Common myeloid progenitor, CD34-positive (primary cell): ENCODE results near the gene G6PC3.
"Not testable (repeated sequence)": the region's sequence is repeated elsewhere in the genome, so short reads cannot be mapped to it uniquely, and the experiment has no call there.

Source experiments
- CTCF ChIA-PET: fragments of 350-600 bp; sonication (Branson Sonifier 250); formaldehyde crosslinking; loops from one replicate; lab custom pipeline; 2021; ENCODE audit warnings: antibody characterized with exemption; lab: Charles Lee
- POLR2A ChIA-PET: fragments of 350-600 bp; sonication (Branson Sonifier 250); formaldehyde crosslinking; loops from one replicate; lab custom pipeline; 2021; ENCODE audit warnings: antibody characterized with exemption; lab: Charles Lee
- DNase-seq, 3 donors: peaks; one replicate each; pipeline versions ENCODE4 v3.0.0 to v3.0.0-alpha.2; 2013
- H3K27ac ChIP-seq, 2 experiments: 1 replicate in 1 of 2; 2 replicates in 1 of 2; pipeline ENCODE4 v1.7.0; 2013; ENCODE audit warnings: inconsistent platforms in 2 of 2, low read length in 2 of 2, mild to moderate bottlenecking in 2 of 2, low read depth in 1 of 2, moderate library complexity in 1 of 2; ENCODE audit not compliant: severe bottlenecking in 2 of 2, insufficient read depth in 1 of 2, poor library complexity in 1 of 2
- H3K27me3 ChIP-seq, 5 experiments: replicated peaks in 2 of 5; 1 replicate in 3 of 5; 2 replicates in 2 of 5; pipeline versions ENCODE4 v1.6.1 to v1.7.0; 2013; ENCODE audit warnings: low read length in 4 of 5, mild to moderate bottlenecking in 2 of 5, moderate library complexity in 2 of 5, inconsistent platforms in 1 of 5; ENCODE audit not compliant: insufficient read depth in 5 of 5, control insufficient read depth in 4 of 5
- H3K36me3 ChIP-seq, 4 experiments: 1 replicate in 2 of 4; 2 replicates in 2 of 4; pipeline versions ENCODE4 v1.6.1 to v1.7.0; 2013; ENCODE audit warnings: low read length in 3 of 4, control low read depth in 1 of 4, mild to moderate bottlenecking in 1 of 4; ENCODE audit not compliant: control insufficient read depth in 4 of 4, insufficient read depth in 4 of 4
- H3K4me1 ChIP-seq, 4 experiments: 1 replicate in 3 of 4; 2 replicates in 1 of 4; pipeline versions ENCODE4 v1.6.1 to v1.7.1; 2013; ENCODE audit warnings: low read length in 3 of 4, mild to moderate bottlenecking in 3 of 4, control low read depth in 1 of 4, inconsistent platforms in 1 of 4, moderate library complexity in 1 of 4; ENCODE audit not compliant: control insufficient read depth in 4 of 4, insufficient read depth in 4 of 4; ENCODE audit errors: control extremely low read depth in 1 of 4
- H3K4me3 ChIP-seq, 7 experiments: 1 replicate in 4 of 7; 2 replicates in 3 of 7; pipeline versions ENCODE4 v1.5.1 to v1.7.0; 2013; ENCODE audit warnings: mild to moderate bottlenecking in 7 of 7, low read length in 6 of 7, moderate library complexity in 6 of 7, inconsistent platforms in 2 of 7, low read depth in 2 of 7, control low read depth in 1 of 7; ENCODE audit not compliant: insufficient read depth in 4 of 7, control insufficient read depth in 1 of 7; ENCODE audit errors: extremely low read depth in 1 of 7
- H3K9me3 ChIP-seq, 5 experiments: 1 replicate in 4 of 5; 2 replicates in 1 of 5; pipeline versions ENCODE4 v1.6.1 to v1.7.1; 2013; ENCODE audit warnings: low read length in 4 of 5, mild to moderate bottlenecking in 2 of 5, inconsistent platforms in 1 of 5, low read depth in 1 of 5, moderate library complexity in 1 of 5; ENCODE audit not compliant: control insufficient read depth in 4 of 5, insufficient read depth in 2 of 5; ENCODE audit errors: control extremely low read depth in 1 of 5
- WGBS: methylation state at CpG from one replicate; pipeline ENCODE4 v1.1.5; 2013; ENCODE audit not compliant: insufficient coverage; 5-methylcytosine and 5-hydroxymethylcytosine counted together

Gene G6PC3

GRCh38 chr17:44120281-44120680, 49.7 kb downstream of the G6PC3 start:
- CTCF ChIA-PET = interaction anchor here (1.6 to 9.7 kb wide), 3 partner anchors 10 to 18 kb away, joined by 5 to 85 read pairs (median 13); no protein-coding TSS in a partner anchor
- DNase-seq, H3K9me3 ChIP-seq, H3K27me3 ChIP-seq, H3K36me3 ChIP-seq, H3K27ac ChIP-seq, H3K4me3 ChIP-seq: not testable (repeated sequence)
- peaks cover 7 to 34% (median 27%) of the 10 kb centered on the region in 4 experiments for H3K4me1 ChIP-seq
- POLR2A ChIA-PET = interaction anchor here (0.6 kb wide), 1 partner anchor 1065 kb away, joined by 3 read pairs; no protein-coding TSS in a partner anchor
- WGBS = 100% methylated on average over 5 of the region's 11 CpGs

- POLR2A ChIA-PET = no interaction called here
- peak overlapping the region in 1 of 7 experiments; percentile 92 for H3K4me3 ChIP-seq
- WGBS = 97% methylated on average over 6 of the region's 9 CpGs
- peaks cover 0 to 9% (median 2%) of the 10 kb centered on the region in 4 experiments for H3K36me3 ChIP-seq
- no peak overlapping the region for H3K27ac ChIP-seq
- no peak for DNase-seq
- peaks cover 7 to 28% (median 23%) of the 10 kb centered on the region in 4 experiments for H3K4me1 ChIP-seq
- no peaks in the 10 kb centered on the region for H3K9me3 ChIP-seq
- CTCF ChIA-PET = interaction anchor here (0.6 to 2.6 kb wide), 7 partner anchors 11 to 399 kb away, joined by 3 to 13 read pairs (median 3); no protein-coding TSS in a partner anchor
- no peaks in the 10 kb centered on the region for H3K27me3 ChIP-seq
Observed at GRCh38 chr17:44120851-44121605, 50.5 kb downstream of the G6PC3 start.

GRCh38 chr17:44121997-44122815, 51.7 kb downstream of the G6PC3 start:
- Histone ChIP-seq H3K4me3 (peak overlapping the region; percentile 83 to 95 (median 92)), H3K27ac (no peak overlapping the region), H3K27me3 (no peaks in the 10 kb centered on the region), H3K36me3 (peaks cover 0 to 2% (median 0%) of the 10 kb centered on the region in 4 experiments), H3K4me1 (peaks cover 7 to 28% (median 23%) of the 10 kb centered on the region in 4 experiments), H3K9me3 (no peaks in the 10 kb centered on the region)
- POLR2A ChIA-PET = interaction anchor here (0.8 to 1.6 kb wide), 2 partner anchors 12 to 56 kb away, joined by 3 to 4 read pairs; partner anchors contain the start of gene LSM12
- CTCF ChIA-PET = interaction anchor here (1.0 to 2.6 kb wide), 11 partner anchors 12 to 87 kb away, joined by 3 to 13 read pairs (median 5); no protein-coding TSS in a partner anchor
- WGBS = 50% methylated on average over 1 of the region's 1 CpG
- DNase-seq = peak in 1 of 3 donors; percentile 24

GRCh38 chr17:44122816-44123355, 52.4 kb downstream of the G6PC3 start:
- POLR2A ChIA-PET = interaction anchor here (0.6 to 1.6 kb wide), 4 partner anchors 13 to 57 kb away, joined by 3 to 4 read pairs (median 4); partner anchors contain the start of gene LSM12
- Histone ChIP-seq H3K4me1 (peaks cover 7 to 28% (median 23%) of the 10 kb centered on the region in 4 experiments), H3K27ac (peak overlapping the region in 1 of 2 experiments; percentile 76), H3K4me3 (peak overlapping the region; percentile 83 to 95 (median 92)), H3K9me3 (no peaks in the 10 kb centered on the region), H3K27me3 (no peaks in the 10 kb centered on the region), H3K36me3 (peaks cover 0 to 2% (median 0%) of the 10 kb centered on the region in 4 experiments)
- CTCF ChIA-PET = interaction anchor here (0.8 to 2.6 kb wide), 14 partner anchors 8 to 101 kb away, joined by 3 to 13 read pairs (median 6); no protein-coding TSS in a partner anchor
- DNase-seq = peak in 1 of 3 donors; percentile 44
- 0% methylated on average over 20 of the region's 32 CpGs for WGBS

- CTCF ChIA-PET = interaction anchor here (0.7 to 2.1 kb wide), 11 partner anchors 9 to 102 kb away, joined by 3 to 8 read pairs (median 5); no protein-coding TSS in a partner anchor
- peak within 1 kb of the TSS; percentile 46 to 85 for H3K27ac ChIP-seq
- DNase-seq = peak; percentile 93 to 97 (median 96)
- no peaks in the 10 kb centered on the region for H3K9me3 ChIP-seq
- H3K27me3 ChIP-seq = no peaks in the 10 kb centered on the region
- peaks cover 7 to 28% (median 23%) of the 10 kb centered on the region in 4 experiments for H3K4me1 ChIP-seq
- H3K4me3 ChIP-seq = peak within 1 kb of the TSS; percentile 83 to 95 (median 92)
- WGBS = 0% methylated on average over 28 of the region's 78 CpGs
- POLR2A ChIA-PET = interaction anchor here (0.6 to 1.6 kb wide), 6 partner anchors 8 to 257 kb away, joined by 3 to 4 read pairs (median 4); partner anchors contain the start of gene LSM12
- H3K36me3 ChIP-seq = peaks cover 0 to 2% (median 0%) of the 10 kb centered on the region in 4 experiments
Observed at GRCh38 chr17:44123356-44124117, 53.0 kb downstream of the G6PC3 start, which contains the start of gene HDAC5. HDAC5 (minus strand) TSS chr17:44123641; CDS start chr17:44117515, 6,126 bp downstream.
